GM08714 (cell line): ENCODE results near the gene SUFU.
"Not testable (repeated sequence)": the region's sequence is repeated elsewhere in the genome, so short reads cannot be mapped to it uniquely, and the experiment has no call there.

Experiments used
- H3K4me3 ChIP-seq: fragments of 200-500 bp; sonication (Bioruptor generic); 2 replicates; pipeline ENCODE4 v1.5.1; 2014; ENCODE audit warnings: mild to moderate bottlenecking, low read length, inconsistent platforms
- ZNF274 ChIP-seq: IDR thresholded peaks from 2 replicates; pipeline ENCODE4 v1.6.1; 2012; ENCODE audit warnings: mild to moderate bottlenecking, low read depth, low read length

The SUFU gene

DNA sequence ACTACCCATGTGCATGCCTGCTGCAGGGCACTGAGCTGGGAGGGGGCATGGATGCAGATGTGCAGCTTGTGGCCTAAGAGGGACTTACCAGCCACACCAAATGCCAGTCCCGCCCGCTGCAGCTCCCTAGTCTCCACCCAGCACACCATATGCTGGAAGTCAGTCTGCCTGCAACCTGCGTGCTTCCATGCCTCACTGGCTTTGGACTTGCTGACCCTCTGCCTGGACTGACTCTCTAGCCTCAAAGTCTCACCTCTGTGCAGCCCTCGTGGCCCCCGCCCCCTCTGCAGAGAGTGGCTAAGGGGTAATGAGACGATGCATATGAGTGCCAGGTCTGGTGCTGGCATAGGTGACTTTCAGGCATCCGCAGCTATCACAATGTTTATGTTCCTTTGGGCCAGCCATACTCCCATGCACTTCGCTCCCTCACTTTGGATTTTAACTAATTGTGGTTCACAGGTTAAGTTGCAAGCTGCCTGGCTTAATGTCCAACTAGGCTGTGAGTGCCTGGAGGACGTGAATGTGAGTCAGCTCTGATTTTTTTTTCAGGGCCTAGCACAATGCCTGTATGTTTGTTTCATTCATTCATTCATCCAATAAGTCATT lies 162.2 kb downstream of the SUFU start:
- H3K4me3 ChIP-seq: no peak overlapping the region
- TF ChIP-seq ZNF274: no peak

GRCh38 chr10:102667411-102667810 lies 163.6 kb downstream of the SUFU start:
- H3K4me3 ChIP-seq: not testable (repeated sequence)

- H3K4me3 ChIP-seq: no peak overlapping the region
- TF ChIP-seq ZNF274: no peak
Observed at GRCh38 chr10:102668326-102669107, 164.7 kb downstream of the SUFU start.

- TF ChIP-seq ZNF274: no peak
- no peak overlapping the region for H3K4me3 ChIP-seq
Observed at GRCh38 chr10:102669206-102670064, 165.7 kb downstream of the SUFU start.

- no peak overlapping the region for H3K4me3 ChIP-seq
- TF ChIP-seq ZNF274: no peak
Observed at GRCh38 chr10:102670065-102670670, 166.4 kb downstream of the SUFU start.

DNA sequence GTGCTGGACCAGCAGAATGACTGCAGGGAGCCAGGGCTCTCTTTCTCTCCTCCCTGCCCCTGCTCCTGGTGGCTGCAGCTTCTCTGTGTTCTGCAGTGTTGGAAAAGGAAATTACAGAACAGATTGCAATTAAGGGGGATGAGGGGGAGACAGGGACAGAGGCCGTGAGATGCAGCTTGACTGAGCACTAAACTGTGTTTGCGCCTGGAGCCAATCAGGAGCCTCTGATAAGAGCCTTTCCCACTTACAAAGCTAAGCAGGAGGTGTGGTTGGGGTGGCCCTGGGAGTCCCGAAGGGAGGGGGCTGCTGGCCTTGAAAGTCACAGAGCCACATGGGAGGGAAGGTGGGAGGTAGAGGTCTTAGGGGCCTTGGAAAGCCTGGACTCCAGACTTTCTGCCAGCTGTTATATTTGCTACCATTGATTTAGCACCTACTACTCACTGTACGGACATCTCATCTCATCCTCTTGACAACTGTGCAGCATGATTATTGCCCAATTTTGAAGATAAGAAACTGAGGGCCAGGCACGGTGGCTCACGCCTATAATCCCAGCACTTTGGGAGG lies 167.2 kb downstream of the SUFU start:
- TF ChIP-seq ZNF274: no peak
- H3K4me3 ChIP-seq: no peak overlapping the region

DNA sequence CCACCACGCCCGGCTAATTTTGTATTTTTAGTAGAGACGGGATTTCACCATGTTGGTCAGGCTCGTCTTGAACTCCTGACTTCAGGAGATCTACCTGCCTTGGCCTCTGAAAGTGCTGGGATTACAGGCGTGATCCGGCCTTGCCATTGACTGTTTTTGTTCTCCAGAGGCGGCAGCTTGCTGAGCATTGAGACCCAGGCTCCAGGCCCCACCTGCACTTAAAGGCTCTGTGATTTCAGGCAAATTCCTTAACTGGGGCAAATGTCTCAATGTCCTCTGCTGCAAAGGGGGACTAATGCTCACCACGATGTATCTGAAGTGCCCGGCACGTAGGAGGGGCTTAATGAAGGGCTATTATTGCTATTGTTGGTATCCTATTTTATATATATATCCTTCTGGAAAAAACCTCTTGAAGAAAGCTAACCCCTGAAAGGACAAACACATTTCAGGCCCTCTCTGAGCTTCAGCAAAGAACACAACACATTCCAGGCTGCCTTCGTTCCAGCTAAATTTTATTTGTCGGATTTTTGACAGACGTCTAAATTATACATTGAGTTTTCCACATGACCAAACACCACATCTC lies 169.6 kb downstream of the SUFU start:
- H3K4me3 ChIP-seq: no peak overlapping the region
- no peak for TF ChIP-seq ZNF274

DNA sequence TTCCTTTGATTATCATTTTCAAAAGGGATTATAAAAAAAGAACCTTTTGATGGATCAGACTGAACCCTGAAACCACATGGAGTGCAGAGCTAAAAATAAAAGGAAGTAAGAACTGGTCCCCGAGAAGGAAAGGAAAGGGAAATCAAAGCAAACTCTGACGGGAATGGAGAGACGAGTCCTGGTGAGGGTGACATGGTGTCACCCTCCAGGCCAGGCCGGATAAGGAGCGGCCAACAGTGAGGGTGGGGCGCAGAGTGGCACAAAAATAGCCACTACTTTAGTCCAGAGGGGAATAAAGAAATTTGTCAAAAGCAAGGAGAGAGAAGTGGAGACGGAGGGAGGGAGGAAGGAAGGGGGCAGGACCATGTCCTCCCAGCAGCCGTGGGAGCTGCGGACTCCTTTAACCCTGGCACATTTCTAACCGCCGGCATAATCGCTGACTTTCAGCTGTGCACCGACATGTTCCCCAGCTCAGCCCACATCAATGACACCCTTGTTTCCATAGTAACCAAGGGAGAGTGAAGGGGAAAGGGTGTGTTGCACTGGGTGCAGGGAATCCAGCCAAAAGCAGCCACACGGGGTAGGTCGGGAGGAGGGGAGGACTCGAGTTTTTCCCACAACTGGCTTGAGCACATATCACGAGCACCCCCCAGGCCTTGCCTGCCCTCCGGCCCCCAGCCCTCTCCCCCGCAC lies 170.2 kb downstream of the SUFU start:
- no peak for TF ChIP-seq ZNF274
- peak overlapping the region; percentile 15; the same call in 1 of the 2 replicates for H3K4me3 ChIP-seq

DNA sequence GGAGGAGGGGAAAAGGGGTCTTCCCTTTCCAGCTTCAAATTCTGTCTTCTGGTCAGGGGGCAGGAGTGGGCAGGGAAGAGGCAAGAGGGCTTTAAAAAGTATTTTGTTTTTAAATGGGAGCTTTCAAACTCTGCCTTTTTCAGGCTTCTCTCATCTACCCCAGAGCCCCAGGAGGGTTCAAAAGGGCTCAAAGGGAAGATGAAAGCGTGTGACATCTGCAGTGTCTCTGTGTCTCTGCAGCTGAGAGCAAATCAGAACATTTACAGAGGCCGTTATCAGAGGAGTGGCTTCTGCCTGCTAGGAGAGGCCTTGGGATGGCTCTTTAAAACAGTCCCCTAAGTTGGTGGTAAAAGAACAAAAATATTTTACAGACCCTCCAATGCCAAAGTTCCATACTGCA lies 170.8 kb downstream of the SUFU start:
- no peak overlapping the region for H3K4me3 ChIP-seq
- TF ChIP-seq ZNF274: no peak

DNA sequence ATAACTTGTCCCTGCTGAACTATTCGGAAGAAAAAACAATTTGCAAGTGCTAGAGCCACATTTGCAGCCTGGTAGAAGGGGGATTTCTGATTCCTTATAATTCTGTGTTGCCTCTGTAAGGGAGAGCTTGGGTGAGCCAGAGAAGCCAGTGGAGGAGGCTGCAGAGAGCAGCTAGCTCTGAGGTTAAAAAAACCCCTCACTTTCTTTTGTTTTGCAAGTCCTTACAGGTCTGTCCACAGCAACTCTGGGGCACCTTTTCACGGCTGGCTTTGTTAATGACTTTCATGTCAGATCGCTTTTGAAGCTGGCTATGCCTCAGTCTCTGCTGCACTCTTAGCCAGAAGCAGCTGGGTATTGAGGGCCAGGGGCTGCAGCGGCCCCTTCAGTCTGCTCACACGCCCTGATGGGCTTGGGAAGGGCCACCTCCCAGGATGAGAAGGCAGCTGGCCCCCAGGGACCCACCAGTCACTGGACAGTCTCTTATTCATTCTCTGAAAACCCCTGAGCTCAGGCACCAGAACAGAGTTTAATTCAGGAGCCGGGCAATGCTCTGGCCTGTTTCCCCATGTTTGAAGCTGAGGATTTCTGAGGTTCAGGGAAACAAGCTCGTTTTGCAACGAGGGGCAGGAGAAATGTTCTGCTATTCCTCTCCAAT lies 171.4 kb downstream of the SUFU start:
- H3K4me3 ChIP-seq: no peak overlapping the region; the same call in 1 of the 2 replicates
- TF ChIP-seq ZNF274: no peak

DNA sequence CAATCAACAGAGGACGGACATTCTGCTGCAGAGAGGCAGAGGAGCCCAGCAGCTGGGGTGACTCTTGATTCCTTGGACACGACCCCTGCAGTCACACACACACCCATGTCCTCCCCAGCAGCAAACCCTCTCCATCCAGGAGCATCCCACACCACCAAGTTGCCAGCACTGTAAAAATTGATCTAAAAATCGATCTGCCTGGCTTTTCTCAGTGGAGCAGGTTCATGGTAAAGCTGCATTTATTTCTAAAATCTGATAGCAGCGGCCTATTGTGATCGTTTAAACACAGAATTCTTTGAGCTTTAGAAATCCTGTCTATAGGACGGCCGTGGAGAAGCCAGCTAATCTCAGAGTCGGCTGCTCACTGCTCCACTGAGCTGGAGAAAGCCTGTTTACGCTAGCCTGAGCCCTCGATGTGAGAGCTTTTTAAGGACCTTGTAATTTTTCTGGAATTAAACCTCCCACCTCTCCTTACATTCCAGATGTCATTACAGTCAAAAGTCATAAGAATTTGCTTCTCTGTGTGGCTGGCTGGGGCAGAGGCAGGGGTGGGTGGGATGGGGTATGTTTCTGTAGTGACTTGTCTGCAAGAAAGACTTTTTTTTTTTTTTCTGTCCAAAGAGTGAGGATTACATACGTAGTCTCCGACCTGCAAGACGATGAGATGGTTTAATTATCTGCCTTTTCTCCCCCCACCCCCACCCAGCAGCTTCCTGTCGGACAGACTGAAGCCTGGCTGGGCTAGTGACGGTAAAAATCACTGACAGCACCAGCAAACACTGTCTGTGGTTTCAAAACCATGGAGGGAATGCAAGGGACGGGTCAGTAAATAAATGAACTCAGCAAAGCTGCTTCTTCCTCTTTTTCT lies 172.1 kb downstream of the SUFU start:
- no peak for TF ChIP-seq ZNF274
- H3K4me3 ChIP-seq: peak overlapping the region; percentile 15; the same call in 1 of the 2 replicates
